IMR-90 (cell line): Measurements from ENCODE around the gene ANKRD26. TPM values are rescaled to one million over a fixed set of nuclear protein-coding genes. Genes with fewer than 3 reads are reported as not detected.

Source experiments
- ATAC-seq: fragments of 200-7000 bp; cut with Tn5 transposase; 2 replicates; pipeline ENCODE4 v1.9.1; 2020; ENCODE audit warnings: low read depth, mild to moderate bottlenecking, moderate library complexity
- BruUV-seq: library from RNA; stranded (reverse); fragments of 400-500 nt; replicated peaks from 2 replicates; lab custom pipeline; 2021; lab: Mats Ljungman, UMichigan
- CTCF ChIA-PET: fragments of 300-600 bp; formaldehyde crosslinking; extraction: SDS; loops from one replicate; lab custom pipeline; 2021; ENCODE audit warnings: antibody characterized with exemption; lab: Yijun Ruan, JAX
- POLR2A ChIA-PET: fragments of 300-600 bp; sonication (Branson Sonifier 250); formaldehyde crosslinking; loops from one replicate; lab custom pipeline; 2022; ENCODE audit warnings: antibody characterized with exemption; ENCODE audit not compliant: unreplicated experiment; lab: Charles Lee
- DNase-seq: peaks from one replicate; pipeline ENCODE4 v3.0.0; 2013
- H2AFZ ChIP-seq: replicated peaks from 2 replicates; pipeline ENCODE3; 2013; ENCODE audit warnings: low read length, mild to moderate bottlenecking; ENCODE audit not compliant: poor library complexity
- H2AK5ac ChIP-seq: 2 replicates; pipeline ENCODE4 v1.6.1; 2013; ENCODE audit warnings: low read depth, low read length, inconsistent platforms
- H2AK9ac ChIP-seq: replicated peaks from 2 replicates; pipeline ENCODE3; 2013; ENCODE audit warnings: mild to moderate bottlenecking, low read depth, low read length, moderate library complexity; ENCODE audit not compliant: poor library complexity
- H2BK120ac ChIP-seq: 2 replicates; pipeline ENCODE4 v1.6.1; 2013; ENCODE audit warnings: low read depth, low read length, inconsistent platforms
- H2BK15ac ChIP-seq: 3 replicates; pipeline ENCODE4 v1.6.1; 2013; ENCODE audit warnings: low read depth, low read length, inconsistent platforms
- H2BK20ac ChIP-seq: 2 replicates; pipeline ENCODE4 v1.6.1; 2013; ENCODE audit warnings: low read depth, mild to moderate bottlenecking, inconsistent platforms, low read length, moderate library complexity
- H2BK5ac ChIP-seq: 2 replicates; pipeline ENCODE4 v1.6.1; 2013; ENCODE audit warnings: mild to moderate bottlenecking, low read depth, low read length, inconsistent platforms; ENCODE audit not compliant: poor library complexity, severe bottlenecking
- H3K14ac ChIP-seq: replicated peaks from 2 replicates; pipeline ENCODE4 v1.6.1; 2013; ENCODE audit warnings: low read depth, low read length, inconsistent platforms
- H3K18ac ChIP-seq: 2 replicates; pipeline ENCODE4 v1.6.1; 2013; ENCODE audit warnings: low read depth, low read length, control low read depth
- H3K23ac ChIP-seq: 2 replicates; pipeline ENCODE4 v1.6.1; 2013; ENCODE audit warnings: low read depth, low read length, inconsistent platforms
- H3K27ac ChIP-seq: 2 replicates; pipeline ENCODE4 v1.5.1; 2013; ENCODE audit warnings: mild to moderate bottlenecking, control low read depth, low read length; ENCODE audit not compliant: insufficient read depth
- H3K27me3 ChIP-seq: 2 replicates; pipeline ENCODE4 v1.6.1; 2013; ENCODE audit warnings: low read length; ENCODE audit not compliant: control insufficient read depth, insufficient read depth
- H3K36me3 ChIP-seq: 2 replicates; pipeline ENCODE4 v1.6.1; 2013; ENCODE audit warnings: low read length, mixed read lengths; ENCODE audit not compliant: control insufficient read depth, insufficient read depth
- H3K4ac ChIP-seq: 2 replicates; pipeline ENCODE4 v1.6.1; 2013; ENCODE audit warnings: low read depth, low read length, inconsistent platforms
- H3K4me1 ChIP-seq: 2 replicates; pipeline ENCODE4 v1.6.1; 2013; ENCODE audit warnings: low read length, mixed read lengths; ENCODE audit not compliant: control insufficient read depth, insufficient read depth
- H3K4me2 ChIP-seq: 2 replicates; pipeline ENCODE4 v1.6.1; 2013; ENCODE audit warnings: low read depth, mild to moderate bottlenecking, control low read depth, low read length, moderate library complexity
- H3K4me3 ChIP-seq: 2 replicates; pipeline ENCODE4 v1.5.1; 2013; ENCODE audit warnings: low read depth, mild to moderate bottlenecking, control low read depth, low read length, moderate library complexity; ENCODE audit not compliant: insufficient read depth
- H3K56ac ChIP-seq: 2 replicates; pipeline ENCODE4 v1.6.1; 2013; ENCODE audit warnings: low read length, inconsistent platforms; ENCODE audit not compliant: insufficient read depth; ENCODE audit errors: extremely low read depth
- H3K79me1 ChIP-seq, 2 experiments: 2 replicates each; pipeline ENCODE4 v1.6.1; 2013; ENCODE audit warnings: low read length in 2 of 2, inconsistent platforms in 1 of 2, low read depth in 1 of 2
- H3K9ac ChIP-seq: 2 replicates; pipeline ENCODE4 v1.6.1; 2013; ENCODE audit warnings: low read depth, low read length, control low read depth
- H3K9me1 ChIP-seq: 2 replicates; pipeline ENCODE4 v1.6.1; 2013; ENCODE audit warnings: low read length, inconsistent platforms; ENCODE audit not compliant: insufficient read depth
- H3K9me3 ChIP-seq: 2 replicates; pipeline ENCODE4 v1.6.1; 2013; ENCODE audit warnings: low read length; ENCODE audit not compliant: control insufficient read depth, insufficient read depth
- H4K20me1 ChIP-seq: 2 replicates; pipeline ENCODE4 v1.6.1; 2013; ENCODE audit warnings: low read length, inconsistent platforms; ENCODE audit not compliant: insufficient read depth
- H4K5ac ChIP-seq: 2 replicates; pipeline ENCODE4 v1.6.1; 2013; ENCODE audit warnings: mild to moderate bottlenecking, low read depth, low read length, control low read depth
- H4K8ac ChIP-seq, 2 experiments: 2 replicates each; pipeline ENCODE4 v1.6.1; 2013; ENCODE audit warnings: low read depth in 2 of 2, low read length in 2 of 2, control low read depth in 1 of 2, inconsistent platforms in 1 of 2
- H4K91ac ChIP-seq: 2 replicates; pipeline ENCODE4 v1.6.1; 2013; ENCODE audit warnings: low read depth, low read length, inconsistent platforms; ENCODE audit not compliant: insufficient read depth
- BHLHE40 ChIP-seq: fragments of 150-350 bp; IDR thresholded peaks from 2 replicates; pipeline ENCODE4 v1.6.1; 2016; ENCODE audit warnings: mild to moderate bottlenecking, low read depth, low read length
- CEBPB ChIP-seq: IDR thresholded peaks from 2 replicates; pipeline ENCODE4 v1.6.1; 2012; ENCODE audit warnings: low read depth, low read length, improper control_type of control experiment
- CHD1 ChIP-seq: IDR thresholded peaks from 2 replicates; pipeline ENCODE4 v1.6.1; 2012; ENCODE audit warnings: low read depth, low read length, improper control_type of control experiment
- CTCF ChIP-seq: conservative IDR thresholded peaks from 2 replicates; pipeline ENCODE4 v1.5.1; 2012; ENCODE audit warnings: mild to moderate bottlenecking, low read depth, low read length, improper control_type of control experiment
- ELK1 ChIP-seq: fragments of 150-350 bp; IDR thresholded peaks from 2 replicates; pipeline ENCODE4 v1.6.1; 2016; ENCODE audit warnings: low read depth, mild to moderate bottlenecking, low read length, moderate library complexity, borderline replicate concordance
- FOS ChIP-seq: fragments of 150-350 bp; IDR thresholded peaks from 2 replicates; pipeline ENCODE4 v1.6.1; 2016; ENCODE audit warnings: low read depth, low read length
- MAFK ChIP-seq: IDR thresholded peaks from 2 replicates; pipeline ENCODE4 v1.6.1; 2012; ENCODE audit warnings: low read depth, low read length, improper control_type of control experiment
- MAZ ChIP-seq: IDR thresholded peaks from 2 replicates; pipeline ENCODE4 v1.6.1; 2012; ENCODE audit warnings: low read depth, mild to moderate bottlenecking, low read length, improper control_type of control experiment, moderate library complexity, borderline replicate concordance
- MXI1 ChIP-seq: IDR thresholded peaks from 2 replicates; pipeline ENCODE4 v1.6.1; 2012; ENCODE audit warnings: low read depth, mild to moderate bottlenecking, low read length, moderate library complexity, borderline replicate concordance
- NFE2L2 ChIP-seq: fragments of 150-350 bp; IDR thresholded peaks from 2 replicates; pipeline ENCODE4 v1.6.1; 2016; ENCODE audit warnings: low read depth, mild to moderate bottlenecking, low read length
- POLR2A ChIP-seq: IDR thresholded peaks from 2 replicates; pipeline ENCODE4 v1.6.1; 2012; ENCODE audit warnings: mild to moderate bottlenecking, low read depth, low read length
- RAD21 ChIP-seq: IDR thresholded peaks from 2 replicates; pipeline ENCODE4 v1.6.1; 2012; ENCODE audit warnings: low read length, improper control_type of control experiment
- RCOR1 ChIP-seq: IDR thresholded peaks from 2 replicates; pipeline ENCODE4 v1.6.1; 2012; ENCODE audit warnings: mild to moderate bottlenecking, low read length, improper control_type of control experiment; ENCODE audit not compliant: insufficient replicate concordance
- RFX5 ChIP-seq: IDR thresholded peaks from 2 replicates; pipeline ENCODE4 v1.8.0; 2012; ENCODE audit warnings: low read depth, mild to moderate bottlenecking, low read length, moderate library complexity
- SMC3 ChIP-seq: fragments of 150-350 bp; IDR thresholded peaks from 2 replicates; pipeline ENCODE4 v1.6.1; 2016; ENCODE audit warnings: low read depth, mild to moderate bottlenecking, antibody characterized with exemption, low read length, moderate library complexity
- USF2 ChIP-seq: fragments of 150-350 bp; IDR thresholded peaks from 2 replicates; pipeline ENCODE4 v1.6.1; 2017; ENCODE audit warnings: mild to moderate bottlenecking, antibody characterized with exemption, low read length, low read depth
- WGBS, 2 experiments: methylation state at CpG; one replicate each; pipeline versions ENCODE4 v1.1.5 to v1.1.7; 2013; ENCODE audit warnings: missing lambda C conversion rate in 2 of 2; ENCODE audit not compliant: insufficient read length in 1 of 2; ENCODE audit errors: extremely low coverage in 2 of 2; 5-methylcytosine and 5-hydroxymethylcytosine counted together
- dilution Hi-C: fragments of 300-500 bp; cut with HindIII; formaldehyde crosslinking; loops from one replicate; pipeline ENCODE4 v1.14.3; 2018; ENCODE audit warnings: low sequenced_read_pairs; ENCODE audit not compliant: unreplicated experiment
- in situ Hi-C: fragments of 300-500 bp; cut with MboI; formaldehyde crosslinking; loops from 3 replicates; pipeline ENCODE4 v1.14.3; 2019; ENCODE audit warnings: low sequenced_read_pairs, inconsistent platforms, mixed read lengths
- intact Hi-C: fragments of 100-400 bp; cut with micrococcal nuclease; formaldehyde crosslinking; loops from 2 replicates; pipeline ENCODE4 v1.10.0; 2022
- polyA plus RNA-seq, 3 experiments: library from polyadenylated mRNA; depleted of rRNA; stranded (reverse); fragments of >200 nt; gene quantifications; 2 replicates each; pipeline ENCODE4 v1.2.3, GENCODE V29; 2012; ENCODE audit warnings: low replicate concordance in 1 of 3
- total RNA-seq: library from RNA; depleted of rRNA; stranded (reverse); fragments of >200 nt; gene quantifications from 2 replicates; pipeline ENCODE4 v1.2.3, GENCODE V29; 2012

The ANKRD26 gene
- total and polyA plus RNA-seq, 2 of the 4 experiments (the other 2 are of a cell fraction), result 1.3 to 4.8 TPM

GRCh38 chr10:26969145-26969926 lies 131.0 kb downstream of the ANKRD26 start:
- no peaks in the 10 kb centered on the region for H3K4me1 ChIP-seq
- CTCF ChIA-PET, result no interaction called here
- no peak overlapping the region for H3K4me3 ChIP-seq
- ATAC-seq (no peak), DNase-seq (no peak)
- no peak overlapping the region for H3K4me2 ChIP-seq
- no peaks in the 10 kb centered on the region for H4K20me1 ChIP-seq
- no TSS peak for BruUV-seq
- no CpG with 5 or more reads among the region's 6 CpGs for WGBS, 2 experiments
- H3K9me3 ChIP-seq, result no peaks in the 10 kb centered on the region
- no peak overlapping the region for H3K18ac ChIP-seq
- H2AFZ ChIP-seq, result no peak overlapping the region
- dilution Hi-C loops (no loop called here), intact Hi-C loops (no loop called here), in situ Hi-C loops (no loop called here)
- H2BK15ac ChIP-seq, result no peak overlapping the region
- POLR2A ChIA-PET, result no interaction called here
- no peaks in the 10 kb centered on the region for H3K79me1 ChIP-seq
- H2AK5ac ChIP-seq, result no peak overlapping the region
- no peak overlapping the region for H3K56ac ChIP-seq
- no peak overlapping the region for H4K91ac ChIP-seq
- no peak overlapping the region for H2BK120ac ChIP-seq
- H3K9ac ChIP-seq, result no peak overlapping the region
- no peak overlapping the region for H2BK5ac ChIP-seq
- no peak overlapping the region for H3K4ac ChIP-seq
- H3K9me1 ChIP-seq, result no peaks in the 10 kb centered on the region
- H3K27me3 ChIP-seq, result no peaks in the 10 kb centered on the region
- TF ChIP-seq MAFK (no peak), SMC3 (no peak), NFE2L2 (no peak), RCOR1 (no peak), USF2 (no peak), RAD21 (no peak), FOS (no peak), POLR2A (no peak), CEBPB (no peak), CTCF (no peak), ELK1 (no peak), RFX5 (no peak), MAZ (no peak), MXI1 (no peak), BHLHE40 (no peak), CHD1 (no peak)
- no peak overlapping the region for H4K5ac ChIP-seq
- H2BK20ac ChIP-seq, result no peak overlapping the region
- no peak overlapping the region for H2AK9ac ChIP-seq
- H4K8ac ChIP-seq, result no peak overlapping the region
- H3K36me3 ChIP-seq, result no peaks in the 10 kb centered on the region
- no peak overlapping the region for H3K14ac ChIP-seq
- H3K23ac ChIP-seq, result no peak overlapping the region
- H3K27ac ChIP-seq, result no peak overlapping the region
